ENCODE data around the gene IGF2BP2. TPM values are rescaled to one million over a fixed set of nuclear protein-coding genes. Genes with fewer than 3 reads are reported as not detected.

IGF2BP2 gene
- total RNA-seq, 1 experiment from 2014 or later: 29.2 TPM

DNA sequence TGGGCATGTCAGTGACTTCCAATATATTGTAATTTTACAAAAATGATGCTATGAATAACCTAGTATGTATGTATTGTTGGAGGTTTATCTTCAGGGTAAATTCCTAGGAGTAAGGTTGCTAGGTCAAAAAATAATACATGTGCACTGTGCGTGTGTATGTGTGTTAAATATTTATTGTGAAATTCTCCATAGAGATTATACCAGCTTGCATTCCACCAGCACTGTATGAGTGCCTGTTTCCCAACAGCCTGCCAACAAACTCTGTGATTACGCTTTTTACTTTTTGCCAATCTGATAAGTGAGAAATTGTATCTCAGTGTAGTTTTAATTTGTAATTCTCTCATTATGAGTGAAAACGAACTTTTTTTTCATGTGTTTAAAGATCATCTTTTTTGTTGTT, 12.6 kb upstream of the IGF2BP2 start:
- DNase-seq (ENCODE audit: low read depth): no peak

- DNase-seq (ENCODE audit: low read depth): no peak
Observed at GRCh38 chr3:185831990-185832389, 7.1 kb upstream of the IGF2BP2 start.

DNA sequence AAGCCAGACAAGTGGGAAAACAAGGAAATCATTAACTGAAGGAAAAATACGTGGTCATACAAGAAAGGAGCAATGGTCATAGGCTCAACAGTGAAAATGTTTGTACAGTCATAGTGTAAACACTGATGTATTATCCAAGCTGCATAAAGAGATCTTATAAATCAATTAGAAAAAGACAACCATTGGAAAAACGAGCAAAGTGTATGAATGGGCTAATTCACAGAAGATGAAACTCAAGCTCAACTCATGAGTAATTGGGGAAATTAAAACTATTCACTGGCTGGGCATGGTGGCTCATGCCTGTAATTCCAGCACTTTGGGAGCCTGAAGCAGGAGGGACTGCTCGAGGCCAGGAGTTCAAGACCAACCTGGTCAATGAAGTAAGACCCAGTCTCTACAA, 6.4 kb upstream of the IGF2BP2 start:
- DNase-seq (ENCODE audit: low read depth): peak; percentile 44

DNA sequence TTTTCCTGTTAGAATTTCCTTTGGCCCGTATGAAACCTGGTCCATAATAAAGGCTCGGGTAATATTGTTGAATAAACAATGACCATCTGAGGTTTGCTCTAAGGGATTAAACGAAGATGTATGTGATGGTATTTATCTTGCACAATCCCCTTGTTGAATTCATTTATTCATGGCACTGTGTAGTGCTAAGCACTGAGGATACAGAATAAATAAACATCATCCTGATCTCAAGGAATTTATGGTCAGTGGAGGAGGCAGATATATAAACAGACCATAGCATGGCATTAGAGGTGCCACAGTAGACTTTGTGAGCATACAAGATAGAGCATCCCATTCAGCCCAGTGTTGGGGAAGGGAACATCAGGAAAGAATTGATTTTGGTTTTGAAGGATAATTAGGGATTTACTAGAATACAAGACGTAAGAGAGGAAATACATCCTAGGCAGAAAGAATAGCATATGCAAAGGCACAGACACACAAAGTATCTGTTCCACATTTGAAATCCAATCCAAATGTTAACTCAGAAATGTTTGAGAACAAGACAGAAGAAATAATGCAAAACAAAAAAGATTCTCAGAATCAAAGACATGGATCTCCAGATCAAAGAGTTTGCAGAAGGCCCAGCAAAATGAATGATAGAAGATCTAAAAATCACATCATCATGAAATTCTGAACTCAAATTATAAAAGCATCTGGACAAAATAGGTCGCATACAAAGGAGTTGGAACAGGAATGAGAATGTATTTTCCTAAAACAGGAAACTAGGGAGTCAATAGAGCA, 5.4 kb upstream of the IGF2BP2 start:
- no peak for DNase-seq (ENCODE audit: low read depth)

- DNase-seq (ENCODE audit: low read depth): no peak
Observed at GRCh38 chr3:185828755-185829154, 3.9 kb upstream of the IGF2BP2 start.

DNA sequence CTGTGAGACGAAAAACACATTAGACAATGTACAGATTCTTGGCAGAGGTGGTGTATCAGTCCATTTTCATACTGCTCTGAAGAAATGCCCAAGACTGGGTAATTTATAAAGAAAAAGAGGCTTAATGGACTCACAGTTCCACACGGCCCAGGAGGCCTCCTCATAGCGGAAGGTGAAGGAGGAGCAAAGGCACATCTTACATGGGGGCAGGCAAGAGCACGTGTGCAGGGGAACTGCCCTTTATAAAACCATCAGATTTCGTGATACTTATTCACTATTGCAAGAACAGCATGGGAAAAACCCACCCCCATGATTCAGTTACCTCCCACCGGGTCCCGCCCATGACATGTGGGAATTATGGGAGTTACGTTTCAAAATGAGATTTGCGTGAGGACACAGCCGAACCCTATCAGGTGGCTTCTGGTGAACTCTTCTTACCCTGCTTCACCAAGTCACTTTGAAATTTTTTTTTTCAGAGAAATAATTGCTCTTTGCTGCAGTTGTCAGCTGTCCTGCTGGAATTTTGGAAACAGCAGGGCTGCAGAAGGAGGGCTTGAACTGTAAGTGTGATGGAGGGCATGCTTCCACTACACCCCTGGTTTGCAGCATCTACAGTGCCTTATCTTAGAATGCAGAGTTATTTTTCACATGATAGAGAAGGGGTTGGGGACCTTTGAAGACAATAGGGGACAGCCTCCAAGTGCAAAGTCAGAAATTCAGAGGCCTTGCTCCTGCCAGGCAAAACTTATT, 2.9 kb upstream of the IGF2BP2 start:
- no peak for DNase-seq (ENCODE audit: low read depth)

DNA sequence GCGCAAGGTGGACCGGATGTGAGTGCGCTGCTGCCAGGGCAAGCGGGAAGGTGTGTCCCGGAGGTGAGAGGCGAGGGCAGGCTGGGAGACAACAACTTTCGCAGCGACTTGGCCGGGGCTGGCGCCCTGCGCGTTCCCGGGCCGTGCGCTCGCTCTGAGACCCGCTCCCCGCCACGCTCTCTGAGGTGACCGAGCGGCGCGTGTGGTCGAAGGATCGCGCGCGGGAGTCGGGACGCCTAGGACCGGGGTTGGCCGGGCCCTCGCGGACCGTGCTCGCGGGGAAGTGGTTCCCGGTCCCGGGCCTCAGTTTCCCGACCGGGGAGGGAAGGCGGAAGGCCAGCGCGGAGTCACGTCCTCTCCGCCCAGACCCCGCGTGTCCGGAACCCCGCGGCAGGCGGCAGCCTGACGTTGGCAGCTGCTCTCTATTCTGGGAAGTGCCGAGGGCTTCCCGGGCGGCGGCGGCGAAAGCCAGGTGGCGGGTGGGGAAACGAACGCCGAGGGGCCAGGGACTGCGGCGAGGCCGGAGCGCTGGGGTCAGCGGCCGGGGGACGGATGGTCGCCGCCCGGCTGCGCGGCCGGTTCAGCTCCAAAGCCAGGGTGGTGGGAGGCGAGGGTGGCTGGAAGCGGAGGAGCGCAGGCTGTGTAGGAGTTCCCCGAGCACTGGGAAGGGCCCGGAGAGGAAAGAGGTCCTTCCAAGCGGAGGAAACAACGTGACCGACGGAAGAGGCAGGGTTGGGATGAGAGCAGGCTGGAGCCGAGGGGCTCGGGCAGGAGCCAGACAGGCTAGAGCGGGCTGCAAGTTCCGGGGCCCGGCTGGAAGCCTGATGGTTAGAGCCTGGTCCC, 1.0 kb upstream of the IGF2BP2 start:
- peak; percentile 32 for DNase-seq (ENCODE audit: low read depth)

GRCh38 chr3:185824051-185825005, 514 bp downstream of the IGF2BP2 start:
- peak; percentile 15 for DNase-seq (ENCODE audit: low read depth)

DNA sequence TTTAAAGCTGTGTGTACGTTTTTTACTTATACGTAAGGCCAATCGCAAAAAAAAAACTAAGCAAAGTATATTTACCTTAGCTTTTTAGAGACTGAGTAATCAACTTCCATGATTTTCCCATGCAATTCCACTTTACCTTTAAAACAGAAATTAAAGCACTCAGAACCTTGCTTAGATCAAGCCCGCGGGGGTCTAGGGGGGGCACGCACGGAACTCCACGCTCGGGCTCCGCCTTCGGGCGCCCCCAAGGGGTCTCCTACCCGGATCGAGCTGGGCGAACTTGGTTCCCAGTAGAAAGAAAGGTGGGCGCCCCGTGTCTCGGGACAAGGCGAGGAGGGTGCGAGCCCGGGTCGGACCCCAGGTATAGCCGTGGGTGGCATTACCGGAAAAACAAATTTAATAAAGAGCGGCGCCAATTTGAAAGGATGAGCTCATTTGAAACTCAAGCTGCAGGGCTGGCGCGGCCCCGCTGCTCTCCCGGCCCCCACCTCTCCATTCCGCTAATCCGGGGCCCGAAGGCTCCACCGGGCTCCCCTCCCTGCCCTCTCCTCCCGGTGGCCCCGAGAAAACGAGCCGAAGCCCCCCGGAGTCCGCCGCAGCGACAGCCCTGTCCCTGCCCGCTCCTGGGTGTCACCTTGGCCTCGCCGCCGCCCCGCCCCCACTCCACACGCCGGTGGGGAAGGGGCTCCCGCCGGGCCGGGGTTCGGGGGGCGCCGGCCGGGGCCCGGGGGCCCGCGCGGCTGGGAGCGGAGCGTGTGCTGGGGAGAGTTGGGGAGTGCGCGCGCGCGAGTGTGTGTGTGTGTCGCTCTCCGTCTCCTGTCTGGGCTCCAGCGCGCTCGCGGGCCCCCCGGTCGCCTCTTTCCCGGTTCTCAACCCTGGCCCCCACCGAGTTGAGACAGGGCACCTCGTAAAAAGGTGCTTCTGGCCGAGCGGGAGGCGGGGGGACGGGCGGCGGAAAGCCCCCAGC, 1.5 kb downstream of the IGF2BP2 start:
- DNase-seq (ENCODE audit: low read depth): peak; percentile 54

DNA sequence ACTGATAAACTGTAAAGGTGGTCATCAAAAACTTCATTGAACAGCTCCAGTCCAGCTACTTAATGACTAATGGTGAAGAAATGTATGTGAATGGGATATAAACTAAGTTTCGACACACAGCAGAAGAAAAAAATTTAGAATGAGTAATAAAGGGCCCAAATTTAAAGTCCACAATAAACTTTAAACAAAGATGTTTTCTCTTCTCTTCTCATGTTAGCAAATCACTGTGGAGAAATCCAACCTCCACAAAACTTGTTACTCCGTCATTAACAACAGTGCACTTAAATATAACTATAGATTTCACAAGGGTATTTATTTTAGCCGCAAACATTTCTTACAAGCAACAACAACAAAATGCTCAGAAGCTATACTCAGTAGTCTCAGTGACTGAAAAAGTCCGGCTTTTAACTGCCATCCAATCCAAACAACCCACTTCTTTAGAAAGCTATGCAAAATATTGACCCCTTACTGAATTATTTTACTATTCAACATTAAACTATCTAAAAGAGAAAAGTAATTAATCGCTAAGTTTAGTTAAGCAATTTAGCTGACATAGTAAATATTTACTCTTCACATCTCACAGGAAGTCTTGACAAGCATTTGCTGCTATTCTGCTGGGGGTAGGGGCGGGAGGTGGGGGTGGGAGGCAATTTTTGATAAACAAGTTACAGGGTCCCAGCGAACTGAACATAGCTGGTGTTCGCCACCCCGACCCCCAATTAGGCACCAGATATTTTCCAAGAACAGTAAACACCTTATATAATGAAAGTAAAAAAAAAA, 2.4 kb downstream of the IGF2BP2 start:
- peak; percentile 50 for DNase-seq (ENCODE audit: low read depth)

- peak; percentile 83 for DNase-seq (ENCODE audit: low read depth)
Observed at GRCh38 chr3:185820973-185821758, 3.7 kb downstream of the IGF2BP2 start.

DNA sequence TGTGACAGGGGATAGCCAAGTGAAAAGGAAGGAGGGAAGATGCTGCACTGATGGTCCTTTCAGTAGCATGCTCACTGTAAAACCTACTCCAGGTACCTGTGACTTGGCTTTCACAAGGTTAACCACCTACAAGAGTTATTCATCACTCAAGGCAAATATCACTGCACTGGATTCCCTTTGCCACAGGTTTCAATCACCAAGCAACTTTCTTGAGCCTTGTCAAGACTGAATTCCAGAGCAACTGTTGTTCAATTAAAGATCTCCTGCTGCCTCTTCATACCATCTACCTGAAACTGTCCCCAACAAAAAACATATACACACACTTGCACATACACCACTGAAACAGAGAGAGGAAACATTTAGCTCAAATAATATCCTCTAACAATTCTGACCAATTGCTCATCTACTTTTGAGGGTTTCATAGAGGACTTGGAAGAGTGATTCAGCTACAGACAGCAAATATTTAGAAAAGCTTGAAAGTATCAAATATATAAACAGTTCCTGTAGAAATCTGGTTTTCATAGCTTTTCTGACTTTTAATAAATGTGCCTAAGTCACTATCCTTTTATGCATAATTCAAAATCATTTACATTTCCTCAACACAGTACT, 6.5 kb downstream of the IGF2BP2 start:
- DNase-seq (ENCODE audit: low read depth): no peak

DNA sequence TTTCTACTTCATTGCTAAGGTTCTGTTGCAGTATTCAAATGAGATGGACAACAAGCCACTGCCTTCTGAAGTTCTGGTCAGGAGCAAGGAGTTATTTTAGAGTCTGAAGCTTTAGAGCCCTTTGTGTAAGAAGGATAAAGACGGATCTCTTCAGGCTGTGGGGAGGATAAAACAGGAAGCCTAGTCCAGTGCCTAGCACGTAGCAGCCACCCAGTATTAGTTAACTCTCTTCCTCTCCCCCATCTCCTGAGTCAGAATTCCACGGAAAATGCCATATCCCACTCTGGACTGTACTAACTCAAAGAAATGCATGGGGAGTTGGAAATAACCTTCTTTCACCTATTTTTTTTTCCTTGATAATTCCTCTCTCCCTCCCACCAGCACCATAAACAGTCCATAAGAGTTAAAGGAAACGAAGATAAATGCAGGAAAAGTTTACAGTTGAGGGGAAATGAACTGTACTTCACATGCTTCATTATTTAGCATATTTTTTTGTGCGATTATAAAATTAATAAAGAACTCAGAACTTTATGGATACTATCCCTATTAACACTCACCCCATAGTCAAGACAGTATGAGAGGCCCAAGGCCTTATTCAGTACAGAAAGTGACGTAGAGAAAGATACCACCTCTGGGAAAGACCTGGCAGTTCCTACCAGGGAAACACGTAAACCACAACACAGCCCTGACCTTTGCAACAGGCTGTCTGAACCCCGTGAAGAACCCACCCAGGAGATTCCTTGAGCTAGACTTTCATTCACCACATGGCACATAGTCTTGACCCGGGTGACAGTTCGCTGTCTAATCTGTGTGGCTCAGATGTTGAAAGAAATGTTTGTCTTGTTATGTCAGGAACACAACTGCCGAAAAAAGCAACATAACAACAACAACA, 9.2 kb downstream of the IGF2BP2 start:
- peak; percentile 64 for DNase-seq (ENCODE audit: low read depth)

GRCh38 chr3:185813691-185814215, 11.1 kb downstream of the IGF2BP2 start:
- DNase-seq (ENCODE audit: low read depth): peak; percentile 81

DNA sequence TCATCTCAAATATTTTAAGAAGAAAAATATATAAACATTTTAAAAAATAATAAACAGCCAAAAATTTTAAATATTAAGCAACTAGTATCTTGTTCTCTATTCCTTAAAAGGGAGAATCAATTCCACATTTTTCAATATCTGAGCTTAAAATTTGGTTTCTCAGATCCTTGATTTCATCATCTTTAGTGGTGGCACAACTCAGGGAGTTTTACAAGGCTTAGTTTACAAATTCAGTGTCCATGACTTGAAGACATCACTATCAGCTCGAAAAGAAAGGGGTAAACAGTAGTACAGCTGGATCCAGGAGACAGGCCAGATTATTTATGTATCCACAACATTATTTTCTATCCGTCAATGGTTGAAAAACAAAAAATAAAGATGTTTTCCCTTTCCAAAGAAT, 11.6 kb downstream of the IGF2BP2 start:
- no peak for DNase-seq (ENCODE audit: low read depth)

GRCh38 chr3:185807445-185808068, 17.3 kb downstream of the IGF2BP2 start:
- peak; percentile 95 for DNase-seq (ENCODE audit: low read depth)
